ENCODE data around the gene KRTAP12-3. TPM values are rescaled to one million over a fixed set of nuclear protein-coding genes. Genes with fewer than 3 reads are reported as not detected.

Gene KRTAP12-3
- total RNA-seq, 1 donor from 2014 or later = not detected

GRCh38 chr21:44697811-44698734 lies 40.3 kb downstream of the KRTAP12-3 start:
- H3K4me1 Mint-ChIP-seq = peaks cover 53% of the 10 kb centered on the region
- H3K27me3 ChIP-seq = peaks cover 10% of the 10 kb centered on the region

GRCh38 chr21:44699502-44700001 lies 41.8 kb downstream of the KRTAP12-3 start:
- peak overlapping the region; percentile 71 for H3K27ac Mint-ChIP-seq
- Histone ChIP-seq H3F3A (ENCODE audit: low read depth) (no peaks in the 10 kb centered on the region), H3K4me1 (peaks cover 31% of the 10 kb centered on the region), H3K79me2 (ENCODE audit: low read depth) (no peaks in the 10 kb centered on the region), H2AFZ (replicated peaks) (peak overlapping the region; percentile 40), H3K4me3 (no peak overlapping the region), H3K9ac (no peak overlapping the region), H3K4me2 (no peak overlapping the region), H3K27ac (no peak overlapping the region), H3K36me3 (no peaks in the 10 kb centered on the region), H4K20me1 (ENCODE audit: low read depth) (no peaks in the 10 kb centered on the region), H3K27me3 (peaks cover 25% of the 10 kb centered on the region), H3K9me3 (ENCODE audit: low read depth) (no peaks in the 10 kb centered on the region)
- no peak for DNase-seq (ENCODE audit: low spot score)
- H3K9me3 Mint-ChIP-seq = peaks cover 3% of the 10 kb centered on the region
- TF ChIP-seq CTCF (IDR thresholded peaks at IDR 0.05) = no peak
- TF ChIP-seq EZH2 (IDR thresholded peaks at IDR 0.05) = no peak
- TF ChIP-seq EZH2phosphoT487 (IDR thresholded peaks at IDR 0.05) = no peak
- peaks cover 46% of the 10 kb centered on the region for H3K27me3 Mint-ChIP-seq (ENCODE audit: insufficient read depth, low read depth)
- H3K36me3 Mint-ChIP-seq = no peaks in the 10 kb centered on the region
- H3K4me3 Mint-ChIP-seq = no peak overlapping the region
- peaks cover 56% of the 10 kb centered on the region for H3K4me1 Mint-ChIP-seq

More at GRCh38 chr21:44697811-44698734, 40.3 kb downstream of the KRTAP12-3 start:
- no peaks in the 10 kb centered on the region for H3K36me3 Mint-ChIP-seq
- Histone ChIP-seq H3K36me3 (no peaks in the 10 kb centered on the region), H3K9me3 (ENCODE audit: low read depth) (peaks cover 5% of the 10 kb centered on the region), H3K79me2 (ENCODE audit: low read depth) (no peaks in the 10 kb centered on the region), H3K9ac (no peak overlapping the region), H2AFZ (replicated peaks) (peak overlapping the region; percentile 68), H3K4me1 (peaks cover 31% of the 10 kb centered on the region), H3K4me2 (peak overlapping the region; percentile 34), H3K4me3 (no peak overlapping the region), H3K27ac (no peak overlapping the region), H4K20me1 (ENCODE audit: low read depth) (no peaks in the 10 kb centered on the region), H3F3A (ENCODE audit: low read depth) (no peaks in the 10 kb centered on the region)
- peak overlapping the region; percentile 59 for H3K27ac Mint-ChIP-seq
- DNase-seq (ENCODE audit: low spot score) = peak; percentile 71
- H3K27me3 Mint-ChIP-seq (ENCODE audit: insufficient read depth, low read depth) = peaks cover 40% of the 10 kb centered on the region
- peaks cover 8% of the 10 kb centered on the region for H3K9me3 Mint-ChIP-seq
- TF ChIP-seq CTCF (IDR thresholded peaks at IDR 0.05) (no peak), EZH2phosphoT487 (IDR thresholded peaks at IDR 0.05) (no peak), EZH2 (IDR thresholded peaks at IDR 0.05) (no peak)
- peak overlapping the region; percentile 57 for H3K4me3 Mint-ChIP-seq

- H3K4me2 ChIP-seq = no peak overlapping the region
- H3K27ac ChIP-seq = no peak overlapping the region
- no peaks in the 10 kb centered on the region for H3F3A ChIP-seq (ENCODE audit: low read depth)
- Mint-ChIP-seq H3K4me3 (no peak overlapping the region), H3K9me3 (peaks cover 5% of the 10 kb centered on the region), H3K27ac (no peak overlapping the region), H3K27me3 (ENCODE audit: insufficient read depth, low read depth) (peaks cover 49% of the 10 kb centered on the region), H3K36me3 (no peaks in the 10 kb centered on the region), H3K4me1 (peaks cover 61% of the 10 kb centered on the region)
- TF ChIP-seq EZH2 (IDR thresholded peaks at IDR 0.05) = no peak
- no peak for TF ChIP-seq EZH2phosphoT487 (IDR thresholded peaks at IDR 0.05)
- TF ChIP-seq CTCF (IDR thresholded peaks at IDR 0.05) = no peak
- H3K9ac ChIP-seq = no peak overlapping the region
- H4K20me1 ChIP-seq (ENCODE audit: low read depth) = no peaks in the 10 kb centered on the region
- H3K9me3 ChIP-seq (ENCODE audit: low read depth) = no peaks in the 10 kb centered on the region
- H3K4me3 ChIP-seq = no peak overlapping the region
- H2AFZ ChIP-seq (replicated peaks) = peak overlapping the region; percentile 40
- H3K4me1 ChIP-seq = peaks cover 31% of the 10 kb centered on the region
- no peaks in the 10 kb centered on the region for H3K79me2 ChIP-seq (ENCODE audit: low read depth)
- DNase-seq (ENCODE audit: low spot score) = no peak
- no peaks in the 10 kb centered on the region for H3K36me3 ChIP-seq
- peaks cover 33% of the 10 kb centered on the region for H3K27me3 ChIP-seq
Measured at GRCh38 chr21:44700101-44701022, 42.6 kb downstream of the KRTAP12-3 start.
